ENCODE data around the gene SSH2. TPM values are rescaled to one million over a fixed set of nuclear protein-coding genes. Genes with fewer than 3 reads are reported as not detected.

The SSH2 gene
- polyA plus RNA-seq, 1 donor from 2014 or later: 16.6 TPM

DNA sequence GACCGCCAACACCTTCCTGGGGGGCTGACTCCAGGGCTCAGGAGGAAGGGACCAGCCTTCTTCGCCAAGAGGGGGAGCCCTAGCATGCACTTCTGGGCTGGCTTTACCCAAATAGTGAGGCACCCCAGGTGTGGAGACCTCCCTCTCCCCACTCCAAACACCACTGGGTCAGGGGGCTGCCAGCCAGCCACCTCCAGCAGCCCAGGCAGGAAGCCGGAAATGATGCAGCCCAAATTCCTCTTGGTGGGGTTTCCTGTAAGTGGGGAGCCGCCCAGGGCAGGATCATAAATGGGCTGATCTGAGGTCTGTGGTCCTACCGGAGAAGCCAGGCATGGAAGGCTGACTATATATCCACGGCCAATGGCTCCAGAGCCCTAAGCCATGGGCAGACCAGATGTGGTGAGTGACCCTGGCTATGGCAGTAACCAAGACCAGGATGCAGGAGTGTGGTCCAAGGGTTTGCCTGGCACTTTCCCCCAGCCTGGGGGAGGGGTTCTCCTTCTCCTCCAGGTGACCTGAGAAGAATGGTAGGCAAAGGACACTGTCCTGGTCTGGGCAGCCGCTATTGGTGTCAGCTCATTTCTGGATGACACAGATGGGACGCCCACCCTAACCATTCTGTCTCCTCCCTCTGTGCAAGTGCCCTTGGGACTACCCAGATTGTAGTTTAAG is 344.8 kb downstream of the SSH2 start:
- Histone ChIP-seq H3K4me3 (ENCODE audit: low read length) (no peak overlapping the region), H4K20me1 (ENCODE audit: insufficient read depth) (peaks cover 15% of the 10 kb centered on the region), H3K36me3 (ENCODE audit: insufficient read depth, low read length) (no peaks in the 10 kb centered on the region), H3K79me2 (replicated peaks; ENCODE audit: insufficient read depth, low read length) (peaks cover 33% of the 10 kb centered on the region), H3K9me2 (ENCODE audit: insufficient read depth, low read length) (no peaks in the 10 kb centered on the region), H3K9me3 (ENCODE audit: low read length) (no peaks in the 10 kb centered on the region), H3K4me2 (ENCODE audit: low read length) (no peak overlapping the region), H3K27ac (ENCODE audit: low read length) (no peak overlapping the region), H3K9ac (ENCODE audit: low read length) (no peak overlapping the region), H2AFZ (ENCODE audit: low read depth, low read length) (no peak overlapping the region), H3K27me3 (ENCODE audit: insufficient read depth, low read depth, low read length) (no peaks in the 10 kb centered on the region), H3F3A (ENCODE audit: insufficient read depth, low read length, poor library complexity, severe bottlenecking) (no peaks in the 10 kb centered on the region)
- no peak for TF ChIP-seq POLR2AphosphoS5 (IDR thresholded peaks at IDR 0.05)
- no peak for TF ChIP-seq TAF1 (IDR thresholded peaks at IDR 0.05; ENCODE audit: low read depth)
- TF ChIP-seq, protein P1, sequence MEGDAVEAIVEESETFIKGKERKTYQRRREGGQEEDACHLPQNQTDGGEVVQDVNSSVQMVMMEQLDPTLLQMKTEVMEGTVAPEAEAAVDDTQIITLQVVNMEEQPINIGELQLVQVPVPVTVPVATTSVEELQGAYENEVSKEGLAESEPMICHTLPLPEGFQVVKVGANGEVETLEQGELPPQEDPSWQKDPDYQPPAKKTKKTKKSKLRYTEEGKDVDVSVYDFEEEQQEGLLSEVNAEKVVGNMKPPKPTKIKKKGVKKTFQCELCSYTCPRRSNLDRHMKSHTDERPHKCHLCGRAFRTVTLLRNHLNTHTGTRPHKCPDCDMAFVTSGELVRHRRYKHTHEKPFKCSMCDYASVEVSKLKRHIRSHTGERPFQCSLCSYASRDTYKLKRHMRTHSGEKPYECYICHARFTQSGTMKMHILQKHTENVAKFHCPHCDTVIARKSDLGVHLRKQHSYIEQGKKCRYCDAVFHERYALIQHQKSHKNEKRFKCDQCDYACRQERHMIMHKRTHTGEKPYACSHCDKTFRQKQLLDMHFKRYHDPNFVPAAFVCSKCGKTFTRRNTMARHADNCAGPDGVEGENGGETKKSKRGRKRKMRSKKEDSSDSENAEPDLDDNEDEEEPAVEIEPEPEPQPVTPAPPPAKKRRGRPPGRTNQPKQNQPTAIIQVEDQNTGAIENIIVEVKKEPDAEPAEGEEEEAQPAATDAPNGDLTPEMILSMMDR (IDR thresholded peaks at IDR 0.05; ENCODE audit: poor library complexity, severe bottlenecking): no peak
- TF ChIP-seq RAD21 (conservative IDR thresholded peaks at IDR 0.05): no peak
- TF ChIP-seq MXI1 (conservative IDR thresholded peaks at IDR 0.05; ENCODE audit: poor library complexity, severe bottlenecking): no peak
- TF ChIP-seq, protein P2, sequence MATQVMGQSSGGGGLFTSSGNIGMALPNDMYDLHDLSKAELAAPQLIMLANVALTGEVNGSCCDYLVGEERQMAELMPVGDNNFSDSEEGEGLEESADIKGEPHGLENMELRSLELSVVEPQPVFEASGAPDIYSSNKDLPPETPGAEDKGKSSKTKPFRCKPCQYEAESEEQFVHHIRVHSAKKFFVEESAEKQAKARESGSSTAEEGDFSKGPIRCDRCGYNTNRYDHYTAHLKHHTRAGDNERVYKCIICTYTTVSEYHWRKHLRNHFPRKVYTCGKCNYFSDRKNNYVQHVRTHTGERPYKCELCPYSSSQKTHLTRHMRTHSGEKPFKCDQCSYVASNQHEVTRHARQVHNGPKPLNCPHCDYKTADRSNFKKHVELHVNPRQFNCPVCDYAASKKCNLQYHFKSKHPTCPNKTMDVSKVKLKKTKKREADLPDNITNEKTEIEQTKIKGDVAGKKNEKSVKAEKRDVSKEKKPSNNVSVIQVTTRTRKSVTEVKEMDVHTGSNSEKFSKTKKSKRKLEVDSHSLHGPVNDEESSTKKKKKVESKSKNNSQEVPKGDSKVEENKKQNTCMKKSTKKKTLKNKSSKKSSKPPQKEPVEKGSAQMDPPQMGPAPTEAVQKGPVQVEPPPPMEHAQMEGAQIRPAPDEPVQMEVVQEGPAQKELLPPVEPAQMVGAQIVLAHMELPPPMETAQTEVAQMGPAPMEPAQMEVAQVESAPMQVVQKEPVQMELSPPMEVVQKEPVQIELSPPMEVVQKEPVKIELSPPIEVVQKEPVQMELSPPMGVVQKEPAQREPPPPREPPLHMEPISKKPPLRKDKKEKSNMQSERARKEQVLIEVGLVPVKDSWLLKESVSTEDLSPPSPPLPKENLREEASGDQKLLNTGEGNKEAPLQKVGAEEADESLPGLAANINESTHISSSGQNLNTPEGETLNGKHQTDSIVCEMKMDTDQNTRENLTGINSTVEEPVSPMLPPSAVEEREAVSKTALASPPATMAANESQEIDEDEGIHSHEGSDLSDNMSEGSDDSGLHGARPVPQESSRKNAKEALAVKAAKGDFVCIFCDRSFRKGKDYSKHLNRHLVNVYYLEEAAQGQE (IDR thresholded peaks at IDR 0.05; ENCODE audit: borderline replicate concordance): no peak
- TF ChIP-seq EZH2 (IDR thresholded peaks at IDR 0.05; ENCODE audit: borderline replicate concordance, insufficient read depth, low read length, poor library complexity, severe bottlenecking): no peak

DNA sequence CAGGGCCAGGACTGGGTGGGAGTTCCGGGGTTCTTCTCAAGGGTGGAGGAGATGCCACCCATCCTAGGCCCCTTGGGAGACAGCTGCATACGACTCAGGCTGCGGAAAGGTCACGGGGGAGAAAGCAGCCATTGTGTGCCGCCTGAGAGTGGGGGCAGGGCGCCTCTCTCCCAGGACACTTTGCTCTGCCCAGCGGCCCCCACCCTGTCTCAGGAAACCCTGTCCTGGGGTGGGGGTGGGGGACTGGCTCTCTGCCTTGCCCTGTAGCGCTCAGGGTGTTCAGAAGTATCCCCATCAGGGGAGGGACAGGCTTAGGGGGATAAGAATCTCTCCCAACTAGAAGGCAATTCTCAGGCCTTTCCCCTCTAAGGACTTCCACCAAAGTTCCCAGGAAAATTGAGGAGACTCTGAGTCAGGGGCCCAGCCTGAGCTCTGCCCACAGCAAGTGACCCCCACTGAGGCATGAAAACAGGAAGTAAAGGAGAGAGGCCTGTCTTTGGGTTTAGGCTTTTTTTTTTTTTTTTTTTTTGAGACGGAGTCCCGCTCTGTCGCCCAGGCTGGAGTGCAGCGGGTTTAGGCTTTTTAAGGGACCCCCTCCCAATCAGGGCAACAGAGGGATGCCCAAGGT is 345.5 kb downstream of the SSH2 start:
- TF ChIP-seq, protein P1 (IDR thresholded peaks at IDR 0.05; ENCODE audit: poor library complexity, severe bottlenecking): no peak
- TF ChIP-seq TAF1 (IDR thresholded peaks at IDR 0.05; ENCODE audit: low read depth): no peak
- no peak for TF ChIP-seq RAD21 (conservative IDR thresholded peaks at IDR 0.05)
- no peak for TF ChIP-seq EZH2 (IDR thresholded peaks at IDR 0.05; ENCODE audit: borderline replicate concordance, insufficient read depth, low read length, poor library complexity, severe bottlenecking)
- TF ChIP-seq SMC3 (conservative IDR thresholded peaks at IDR 0.05; ENCODE audit: poor library complexity): no peak
- TF ChIP-seq MXI1 (conservative IDR thresholded peaks at IDR 0.05; ENCODE audit: poor library complexity, severe bottlenecking): no peak
- TF ChIP-seq, protein P2 (IDR thresholded peaks at IDR 0.05; ENCODE audit: borderline replicate concordance): no peak
- TF ChIP-seq EP300 (conservative IDR thresholded peaks at IDR 0.05; ENCODE audit: poor library complexity, severe bottlenecking): no peak
- no peak for TF ChIP-seq POLR2AphosphoS5 (IDR thresholded peaks at IDR 0.05)
- Histone ChIP-seq H3K9me2 (ENCODE audit: insufficient read depth, low read length) (no peaks in the 10 kb centered on the region), H3F3A (ENCODE audit: insufficient read depth, low read length, poor library complexity, severe bottlenecking) (no peaks in the 10 kb centered on the region), H3K79me2 (replicated peaks; ENCODE audit: insufficient read depth, low read length) (peaks cover 33% of the 10 kb centered on the region), H4K20me1 (ENCODE audit: insufficient read depth) (peaks cover 15% of the 10 kb centered on the region), H3K27me3 (ENCODE audit: insufficient read depth, low read depth, low read length) (no peaks in the 10 kb centered on the region), H3K4me3 (ENCODE audit: low read length) (no peak overlapping the region), H3K4me2 (ENCODE audit: low read length) (no peak overlapping the region), H3K36me3 (ENCODE audit: insufficient read depth, low read length) (no peaks in the 10 kb centered on the region), H3K9me3 (ENCODE audit: low read length) (no peaks in the 10 kb centered on the region), H2AFZ (ENCODE audit: low read depth, low read length) (no peak overlapping the region), H3K27ac (ENCODE audit: low read length) (no peak overlapping the region), H3K9ac (ENCODE audit: low read length) (no peak overlapping the region)

Data from neural cell (in vitro differentiated cells).